ENCODE data around the gene RBMX2.

GRCh38 chrX:130446974-130447373 lies 45.2 kb downstream of the RBMX2 start:
- TF ChIP-seq MAZ (IDR thresholded peaks at IDR 0.05; ENCODE audit: borderline replicate concordance, low read depth, low read length) (no peak), CTCF (IDR thresholded peaks at IDR 0.05) (no peak), TP53 (CRISPR knock-in tag; IDR thresholded peaks at IDR 0.05) (no peak), ESRRA (IDR thresholded peaks at IDR 0.05; ENCODE audit: borderline replicate concordance, low read length) (no peak), PBX3 (IDR thresholded peaks at IDR 0.05) (no peak)
